GM12864 (cell line): ENCODE results near the gene WDR55.
"Not testable (repeated sequence)": the region's sequence is repeated elsewhere in the genome, so short reads cannot be mapped to it uniquely, and the experiment has no call there.

Source experiments
- DNase-seq: peaks from one replicate; pipeline ENCODE4 v3.0.0-alpha.2; 2011; ENCODE audit warnings: low read depth
- H3K4me3 ChIP-seq: 2 replicates; pipeline ENCODE4 v1.5.1; 2011; ENCODE audit warnings: mild to moderate bottlenecking, low read depth, low read length, control low read depth
- TF ChIP-seq, protein P1 (sequence below): IDR thresholded peaks from 2 replicates; pipeline ENCODE4 v1.5.1; 2011; ENCODE audit warnings: low read depth, mild to moderate bottlenecking, moderate library complexity, low read length, control low read depth, inconsistent platforms; ENCODE audit errors: missing control alignments

The WDR55 gene

DNA sequence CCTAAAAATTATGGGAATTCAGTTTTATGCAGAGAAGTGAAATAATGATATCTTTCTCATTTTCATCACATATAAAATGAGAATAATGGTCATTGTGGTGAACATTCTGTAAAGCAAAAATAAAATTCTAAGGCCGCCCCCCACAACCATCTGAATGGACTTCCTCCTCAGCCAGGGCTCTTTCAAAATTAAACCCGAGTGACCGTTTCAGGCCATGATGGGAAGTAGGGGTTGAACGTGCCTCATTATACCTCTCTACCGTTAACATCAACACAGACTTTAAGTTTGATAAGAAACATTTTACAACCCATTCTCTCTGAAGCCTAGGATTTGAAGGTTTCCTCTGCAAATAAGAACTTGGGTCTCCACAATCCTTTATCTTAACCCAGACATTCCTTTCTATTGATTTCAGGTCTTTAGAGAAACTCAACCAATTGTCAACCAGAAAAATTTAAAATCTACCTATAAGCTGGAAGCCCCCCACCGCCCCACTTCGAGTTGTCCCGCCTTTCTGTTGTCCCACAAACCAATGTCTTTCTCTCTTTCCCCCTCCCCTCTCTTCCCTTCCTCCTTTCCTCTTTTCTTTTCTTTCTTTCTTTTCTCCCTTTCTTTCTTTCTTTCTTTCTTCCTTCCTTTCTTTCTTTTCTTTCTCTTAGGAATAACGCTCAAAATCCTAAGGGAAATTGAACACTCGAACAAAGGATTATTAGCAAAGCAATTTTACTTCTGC lies 27.2 kb upstream of the WDR55 start:
- TF ChIP-seq, protein P1, sequence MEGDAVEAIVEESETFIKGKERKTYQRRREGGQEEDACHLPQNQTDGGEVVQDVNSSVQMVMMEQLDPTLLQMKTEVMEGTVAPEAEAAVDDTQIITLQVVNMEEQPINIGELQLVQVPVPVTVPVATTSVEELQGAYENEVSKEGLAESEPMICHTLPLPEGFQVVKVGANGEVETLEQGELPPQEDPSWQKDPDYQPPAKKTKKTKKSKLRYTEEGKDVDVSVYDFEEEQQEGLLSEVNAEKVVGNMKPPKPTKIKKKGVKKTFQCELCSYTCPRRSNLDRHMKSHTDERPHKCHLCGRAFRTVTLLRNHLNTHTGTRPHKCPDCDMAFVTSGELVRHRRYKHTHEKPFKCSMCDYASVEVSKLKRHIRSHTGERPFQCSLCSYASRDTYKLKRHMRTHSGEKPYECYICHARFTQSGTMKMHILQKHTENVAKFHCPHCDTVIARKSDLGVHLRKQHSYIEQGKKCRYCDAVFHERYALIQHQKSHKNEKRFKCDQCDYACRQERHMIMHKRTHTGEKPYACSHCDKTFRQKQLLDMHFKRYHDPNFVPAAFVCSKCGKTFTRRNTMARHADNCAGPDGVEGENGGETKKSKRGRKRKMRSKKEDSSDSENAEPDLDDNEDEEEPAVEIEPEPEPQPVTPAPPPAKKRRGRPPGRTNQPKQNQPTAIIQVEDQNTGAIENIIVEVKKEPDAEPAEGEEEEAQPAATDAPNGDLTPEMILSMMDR: no peak
- no peak for DNase-seq
- H3K4me3 ChIP-seq: no peak overlapping the region

DNA sequence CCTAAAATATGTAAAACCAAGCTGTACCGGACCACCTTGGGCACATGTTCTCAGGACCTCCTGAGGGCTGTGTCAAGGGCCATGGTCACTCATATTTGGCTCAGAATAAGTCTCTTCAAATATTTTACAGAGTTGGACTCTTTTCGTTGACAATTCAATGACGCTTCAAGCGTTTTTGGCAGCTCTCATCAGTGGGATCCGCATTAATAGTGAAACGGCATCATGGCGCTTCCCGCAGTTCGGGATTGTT lies 25.9 kb upstream of the WDR55 start:
- not testable (repeated sequence) for DNase-seq
- peak overlapping the region; percentile 92 for H3K4me3 ChIP-seq

DNA sequence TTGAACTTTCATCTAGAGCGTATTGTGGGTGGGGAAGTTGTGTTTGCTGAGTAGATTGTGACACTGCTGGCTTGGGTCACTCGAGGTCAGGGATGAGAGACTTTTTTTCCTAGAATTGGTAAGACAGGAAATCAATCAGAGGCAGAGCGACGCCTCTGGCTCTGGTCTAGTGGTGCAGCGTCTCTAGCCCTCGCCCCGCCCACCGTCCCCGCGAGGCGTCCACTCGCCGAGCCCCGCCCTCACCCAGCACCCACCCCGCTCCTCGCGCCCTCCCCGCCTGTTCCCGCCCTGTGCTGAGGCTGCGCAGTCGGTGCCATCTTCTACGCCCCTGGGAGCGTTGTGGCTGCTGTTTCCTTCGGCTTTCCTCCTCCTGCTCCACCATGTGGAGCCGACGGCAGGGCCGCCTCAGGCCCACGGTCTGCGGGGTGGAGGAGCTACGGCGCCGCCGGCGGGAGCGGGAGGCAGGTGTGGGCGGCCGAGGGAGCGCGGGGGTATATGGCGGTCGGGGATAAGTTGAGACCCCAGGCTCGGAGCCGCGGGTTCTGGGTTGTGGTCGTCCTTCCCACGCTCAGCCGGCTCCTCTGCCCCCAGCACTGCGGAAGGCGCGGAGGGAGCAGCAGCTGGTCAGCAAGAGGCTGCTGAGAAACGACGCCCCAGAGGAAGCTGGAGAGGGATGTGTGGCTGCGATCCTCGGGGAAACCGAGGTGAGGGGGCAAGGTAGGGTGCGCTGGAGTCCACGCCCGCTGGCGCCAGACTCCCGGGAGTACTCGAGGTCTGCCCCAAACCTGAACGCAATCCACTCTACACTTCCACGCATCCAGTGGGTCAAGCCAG lies 25.3 kb upstream of the WDR55 start, which contains the start of gene TMCO6:
TSS of gene TMCO6 (plus strand) at position 304 of the 834 bp plus-strand sequence. CDS start at position 381, 77 bp downstream.
- TF ChIP-seq, protein P1: peak; percentile 79
- H3K4me3 ChIP-seq: peak within 1 kb of the TSS; percentile 92
- peak; percentile 83 for DNase-seq

DNA sequence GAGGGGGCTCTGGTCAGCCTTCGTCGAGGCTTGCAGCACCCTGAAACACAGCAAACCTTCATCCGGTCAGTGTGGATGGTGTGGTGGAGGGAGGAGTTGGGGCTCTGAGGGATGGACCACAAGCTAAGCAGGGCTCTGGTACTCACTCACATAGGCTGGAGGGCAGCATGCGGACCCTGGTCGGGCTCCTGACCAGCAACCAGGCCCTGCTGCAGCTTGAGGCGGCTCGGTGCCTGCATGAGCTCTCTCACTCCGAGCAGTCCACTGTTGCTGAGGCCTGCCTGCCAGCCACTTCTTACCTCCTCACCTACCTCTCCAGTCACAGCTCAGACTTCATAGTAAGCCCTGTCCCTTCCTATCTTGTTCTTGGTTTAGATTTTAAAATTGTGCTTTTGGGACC lies 23.0 kb upstream of the WDR55 start:
- no peak overlapping the region for H3K4me3 ChIP-seq
- DNase-seq: no peak
- TF ChIP-seq, protein P1: no peak

DNA sequence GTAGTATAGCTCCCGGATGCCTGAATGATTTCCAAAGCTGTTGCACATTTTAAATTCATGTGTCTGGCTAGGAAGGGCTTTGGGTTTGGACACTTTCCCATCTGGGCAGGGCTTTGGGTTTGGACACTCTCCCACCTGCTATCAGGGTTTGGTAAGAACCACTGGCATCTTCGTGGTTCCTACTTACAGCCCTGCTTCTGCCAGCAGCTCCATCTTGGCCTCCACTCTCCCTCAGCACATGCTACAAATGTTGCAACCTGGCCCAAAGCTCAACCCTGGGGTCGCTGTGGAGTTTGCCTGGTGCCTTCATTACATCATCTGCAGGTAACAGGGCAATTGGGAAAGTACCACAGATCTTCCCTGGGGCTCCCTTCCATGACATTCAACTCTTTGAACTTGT lies 22.0 kb upstream of the WDR55 start:
- no peak for DNase-seq
- TF ChIP-seq, protein P1: no peak

DNA sequence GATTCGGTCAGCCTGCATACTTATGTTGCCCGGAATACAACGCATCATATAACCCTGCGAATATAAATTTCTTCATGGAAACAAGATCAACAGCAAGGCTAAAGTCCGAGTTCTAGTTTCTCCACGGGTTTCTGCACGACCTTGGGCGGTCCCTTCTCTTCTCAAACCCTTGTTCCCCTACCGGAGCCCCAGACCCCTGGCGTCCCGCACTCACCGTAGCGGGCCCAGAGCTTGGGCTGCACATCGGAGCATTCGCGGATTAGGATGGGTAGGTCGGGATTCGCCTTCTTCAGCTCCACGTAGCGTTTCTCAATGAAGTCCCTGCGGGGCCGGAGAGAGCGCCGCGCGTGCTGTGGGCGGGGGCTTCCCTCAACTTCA lies 17.7 kb upstream of the WDR55 start:
- TF ChIP-seq, protein P1: no peak
- DNase-seq: no peak
- peak overlapping the region; percentile 97 for H3K4me3 ChIP-seq

More for the DNA sequence above, 22.0 kb upstream of the WDR55 start:
- H3K4me3 ChIP-seq: no peak overlapping the region

DNA sequence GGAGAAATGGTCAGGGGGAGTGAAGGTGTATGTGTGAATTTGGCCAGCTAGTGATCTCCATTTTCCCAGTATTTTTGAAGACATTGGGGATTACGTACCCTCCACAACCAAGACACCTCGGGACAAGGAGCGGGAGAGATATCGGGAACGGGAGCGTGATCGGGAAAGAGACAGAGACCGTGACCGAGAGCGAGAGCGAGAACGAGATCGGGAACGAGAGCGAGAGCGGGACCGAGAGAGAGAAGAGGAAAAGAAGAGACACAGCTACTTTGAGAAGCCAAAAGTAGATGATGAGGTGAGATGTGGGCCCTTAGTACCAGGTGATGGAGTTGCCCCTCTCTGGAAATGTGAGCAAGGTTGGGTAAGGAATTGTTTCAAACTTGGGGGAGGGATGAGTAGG lies 5.8 kb upstream of the WDR55 start:
- H3K4me3 ChIP-seq: no peak overlapping the region
- no peak for DNase-seq
- TF ChIP-seq, protein P1: no peak

DNA sequence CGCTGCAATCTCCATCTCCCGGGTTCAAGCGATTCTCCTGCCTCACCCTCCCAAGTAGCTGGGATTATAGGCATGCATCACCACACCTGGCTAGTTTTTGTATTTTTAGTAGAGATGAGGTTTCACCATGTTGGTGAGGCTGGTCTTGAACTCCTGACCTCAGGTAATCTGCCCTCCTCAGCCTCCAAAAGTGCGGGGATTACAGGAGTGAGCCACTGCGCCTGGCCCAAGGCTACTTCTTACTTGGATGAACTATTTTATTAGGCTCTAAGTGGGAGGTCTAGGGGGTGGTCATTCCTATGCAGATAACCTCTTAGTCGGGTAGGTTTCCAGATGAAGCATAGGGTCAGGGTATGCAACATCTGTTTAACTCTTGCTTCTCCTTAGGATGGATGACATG lies 4.3 kb upstream of the WDR55 start:
- DNase-seq, H3K4me3 ChIP-seq: not testable (repeated sequence)
